Activated naive CD8-positive, alpha-beta T cell treated with anti-CD3 and anti-CD28 coated beads for 36 hours (primary cell): Measurements from ENCODE around the gene SLC22A23. TPM values are rescaled to one million over a fixed set of nuclear protein-coding genes. Genes with fewer than 3 reads are reported as not detected.
A peak's percentile ranks its signal among the peaks of the same experiment; 100 is the strongest.

ENCODE experiments used
- DNase-seq: peaks from one replicate; pipeline ENCODE4 v3.0.0; 2021
- H3K27ac Mint-ChIP-seq: one replicate; pipeline ENCODE4 v1.8.0; 2022; ENCODE audit warnings: mild to moderate bottlenecking, moderate library complexity, mixed read lengths
- H3K27me3 Mint-ChIP-seq: one replicate; pipeline ENCODE4 v1.8.0; 2022; ENCODE audit warnings: mild to moderate bottlenecking, mixed read lengths
- H3K36me3 Mint-ChIP-seq: one replicate; pipeline ENCODE4 v1.8.0; 2021; ENCODE audit warnings: mild to moderate bottlenecking, mixed read lengths
- H3K4me1 Mint-ChIP-seq: one replicate; pipeline ENCODE4 v1.8.0; 2021; ENCODE audit warnings: mixed read lengths
- H3K4me3 Mint-ChIP-seq: one replicate; pipeline ENCODE4 v1.8.0; 2022; ENCODE audit warnings: mild to moderate bottlenecking, moderate library complexity, mixed read lengths
- H3K9me3 Mint-ChIP-seq: one replicate; pipeline ENCODE4 v1.8.0; 2022; ENCODE audit warnings: mixed read lengths
- total RNA-seq, 2 experiments: library from RNA; stranded (reverse); gene quantifications; one replicate each; pipeline ENCODE4 v1.2.3, GENCODE V29; 2021

Gene SLC22A23, protein sequence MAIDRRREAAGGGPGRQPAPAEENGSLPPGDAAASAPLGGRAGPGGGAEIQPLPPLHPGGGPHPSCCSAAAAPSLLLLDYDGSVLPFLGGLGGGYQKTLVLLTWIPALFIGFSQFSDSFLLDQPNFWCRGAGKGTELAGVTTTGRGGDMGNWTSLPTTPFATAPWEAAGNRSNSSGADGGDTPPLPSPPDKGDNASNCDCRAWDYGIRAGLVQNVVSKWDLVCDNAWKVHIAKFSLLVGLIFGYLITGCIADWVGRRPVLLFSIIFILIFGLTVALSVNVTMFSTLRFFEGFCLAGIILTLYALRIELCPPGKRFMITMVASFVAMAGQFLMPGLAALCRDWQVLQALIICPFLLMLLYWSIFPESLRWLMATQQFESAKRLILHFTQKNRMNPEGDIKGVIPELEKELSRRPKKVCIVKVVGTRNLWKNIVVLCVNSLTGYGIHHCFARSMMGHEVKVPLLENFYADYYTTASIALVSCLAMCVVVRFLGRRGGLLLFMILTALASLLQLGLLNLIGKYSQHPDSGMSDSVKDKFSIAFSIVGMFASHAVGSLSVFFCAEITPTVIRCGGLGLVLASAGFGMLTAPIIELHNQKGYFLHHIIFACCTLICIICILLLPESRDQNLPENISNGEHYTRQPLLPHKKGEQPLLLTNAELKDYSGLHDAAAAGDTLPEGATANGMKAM
- under 1 TPM; 0.24 to 0.41 TPM for total RNA-seq

GRCh38 chr6:3456898-3457709 is at the start of gene SLC22A23:
TSS of gene SLC22A23 (minus strand) at chr6:3457050. CDS start at chr6:3456559, 491 bp downstream.
- Mint-ChIP-seq H3K9me3 (no peaks in the 10 kb centered on the region), H3K4me3 (peak within 1 kb of the TSS; percentile 66), H3K4me1 (peaks cover 10% of the 10 kb centered on the region), H3K27ac (peak within 1 kb of the TSS; percentile 15), H3K27me3 (peaks cover 27% of the 10 kb centered on the region), H3K36me3 (no peaks in the 10 kb centered on the region)
- peak; percentile 71 for DNase-seq

DNA sequence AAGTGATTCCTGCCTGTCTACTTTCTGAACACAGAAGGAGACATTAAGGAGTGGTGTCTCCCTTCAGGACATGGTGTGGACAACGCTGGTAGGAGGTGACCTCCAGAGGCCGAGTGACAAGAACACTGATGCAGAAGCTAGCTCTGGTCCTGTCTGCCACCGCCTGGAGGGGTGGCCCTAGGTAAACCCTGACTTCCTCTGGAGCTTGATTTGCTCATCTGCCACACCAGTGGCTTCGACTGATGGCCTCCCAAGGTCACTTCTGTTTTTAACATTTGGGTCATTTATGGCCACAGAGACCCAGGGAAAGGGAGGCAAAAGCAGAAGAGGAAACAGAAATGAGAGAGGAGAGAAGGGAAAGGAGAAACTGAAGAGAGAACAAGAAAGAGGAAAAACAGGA is 49.4 kb upstream of the SLC22A23 start:
- DNase-seq, result no peak
- Mint-ChIP-seq H3K4me1 (no peaks in the 10 kb centered on the region), H3K27me3 (peaks cover 6% of the 10 kb centered on the region), H3K36me3 (no peaks in the 10 kb centered on the region), H3K27ac (no peak overlapping the region), H3K4me3 (no peak overlapping the region), H3K9me3 (no peaks in the 10 kb centered on the region)

DNA sequence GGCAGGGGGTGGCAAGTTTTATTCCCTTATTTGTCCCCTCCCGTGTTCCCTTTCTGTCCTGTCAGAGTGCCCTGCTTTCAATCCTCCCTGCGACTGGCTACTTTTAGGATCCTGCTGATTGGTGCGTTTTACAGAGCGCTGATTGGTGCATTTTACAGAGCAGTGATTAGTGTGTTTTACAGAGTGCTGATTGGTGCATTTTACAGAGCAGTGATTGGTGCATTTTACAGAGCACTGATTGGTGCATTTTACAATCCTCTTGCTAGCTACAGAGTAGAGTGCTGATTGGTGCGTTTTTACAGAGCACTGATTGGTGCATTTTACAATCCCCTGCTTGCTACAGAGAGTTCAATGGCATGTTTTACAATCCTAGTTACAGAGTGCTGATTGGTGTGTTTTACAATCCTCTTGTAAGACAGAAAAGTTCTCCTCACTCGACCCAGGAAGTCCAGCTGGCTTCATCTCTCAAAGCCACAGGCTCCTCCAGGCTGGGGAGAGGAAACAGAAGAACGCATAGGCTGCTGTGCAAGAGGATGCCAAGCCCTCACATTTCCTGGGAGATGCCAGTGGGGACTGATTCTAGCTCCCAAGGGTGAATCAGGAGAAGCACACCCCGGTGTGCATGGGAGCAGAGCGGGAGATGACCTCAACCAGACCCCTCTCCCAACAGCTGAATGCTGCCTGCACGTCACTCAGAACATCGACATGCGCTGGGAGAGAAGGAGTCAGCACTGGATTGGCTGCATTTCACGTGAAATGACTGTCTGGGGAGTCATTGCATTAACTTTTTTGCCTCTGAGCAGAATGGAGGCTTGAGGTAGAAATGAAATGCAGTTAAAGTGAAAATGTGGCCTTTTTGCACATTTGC is 48.3 kb upstream of the SLC22A23 start:
- H3K27ac Mint-ChIP-seq, result no peak overlapping the region
- no peaks in the 10 kb centered on the region for H3K4me1 Mint-ChIP-seq
- H3K4me3 Mint-ChIP-seq, result no peak overlapping the region
- peaks cover 6% of the 10 kb centered on the region for H3K27me3 Mint-ChIP-seq
- H3K36me3 Mint-ChIP-seq, result no peaks in the 10 kb centered on the region
- H3K9me3 Mint-ChIP-seq, result no peaks in the 10 kb centered on the region
- DNase-seq, result no peak

GRCh38 chr6:3504354-3504753 is 47.5 kb upstream of the SLC22A23 start:
- Mint-ChIP-seq H3K4me3 (no peak overlapping the region), H3K4me1 (no peaks in the 10 kb centered on the region), H3K27ac (no peak overlapping the region), H3K27me3 (peaks cover 6% of the 10 kb centered on the region), H3K9me3 (no peaks in the 10 kb centered on the region), H3K36me3 (no peaks in the 10 kb centered on the region)
- DNase-seq, result no peak

GRCh38 chr6:3501826-3502500 is 45.1 kb upstream of the SLC22A23 start:
- no peaks in the 10 kb centered on the region for H3K36me3 Mint-ChIP-seq
- H3K27ac Mint-ChIP-seq, result no peak overlapping the region
- H3K9me3 Mint-ChIP-seq, result no peaks in the 10 kb centered on the region
- H3K4me3 Mint-ChIP-seq, result no peak overlapping the region
- peaks cover 3% of the 10 kb centered on the region for H3K27me3 Mint-ChIP-seq
- H3K4me1 Mint-ChIP-seq, result no peaks in the 10 kb centered on the region
- DNase-seq, result no peak

DNA sequence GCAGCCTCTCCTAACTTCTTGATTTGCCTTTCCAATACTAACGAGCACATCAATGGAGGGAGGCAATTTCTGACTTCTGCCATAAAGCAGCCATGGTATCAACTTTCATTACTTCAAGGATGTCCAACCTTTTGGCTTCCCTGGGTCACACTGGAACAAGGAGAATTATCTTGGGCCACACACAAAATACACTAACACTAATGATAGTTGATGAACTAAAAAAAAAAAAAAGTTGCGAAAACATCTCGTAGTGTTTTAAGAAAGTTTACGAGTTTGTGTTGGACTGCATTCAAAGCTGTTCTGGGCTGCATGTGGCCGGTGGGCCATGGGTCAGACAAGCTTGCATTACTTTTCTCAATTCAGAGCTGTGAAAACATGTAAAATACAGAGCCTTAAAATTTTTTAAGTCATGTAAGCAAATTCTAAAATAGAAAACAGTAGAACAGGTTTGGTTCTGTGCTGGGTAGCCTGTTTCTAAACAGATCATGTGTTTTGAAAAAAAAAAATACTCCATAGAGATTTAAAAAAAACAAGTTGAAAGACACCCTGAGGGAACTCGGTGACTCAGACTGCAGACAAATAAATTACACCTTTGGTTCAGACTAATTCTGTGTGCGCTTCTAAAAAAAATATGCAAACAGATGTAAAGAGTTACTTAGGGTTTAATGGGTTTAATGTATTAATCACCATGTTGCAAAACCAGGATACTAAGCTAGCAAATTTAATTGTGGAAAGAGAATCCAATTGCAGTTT is 43.6 kb upstream of the SLC22A23 start:
- no peak overlapping the region for H3K4me3 Mint-ChIP-seq
- no peaks in the 10 kb centered on the region for H3K4me1 Mint-ChIP-seq
- no peaks in the 10 kb centered on the region for H3K9me3 Mint-ChIP-seq
- no peaks in the 10 kb centered on the region for H3K36me3 Mint-ChIP-seq
- peaks cover 3% of the 10 kb centered on the region for H3K27me3 Mint-ChIP-seq
- no peak for DNase-seq
- no peak overlapping the region for H3K27ac Mint-ChIP-seq

GRCh38 chr6:3499603-3500002 is 42.8 kb upstream of the SLC22A23 start:
- no peak overlapping the region for H3K4me3 Mint-ChIP-seq
- H3K27ac Mint-ChIP-seq, result no peak overlapping the region
- H3K27me3 Mint-ChIP-seq, result peaks cover 3% of the 10 kb centered on the region
- no peaks in the 10 kb centered on the region for H3K36me3 Mint-ChIP-seq
- no peaks in the 10 kb centered on the region for H3K4me1 Mint-ChIP-seq
- DNase-seq, result no peak
- no peaks in the 10 kb centered on the region for H3K9me3 Mint-ChIP-seq

DNA sequence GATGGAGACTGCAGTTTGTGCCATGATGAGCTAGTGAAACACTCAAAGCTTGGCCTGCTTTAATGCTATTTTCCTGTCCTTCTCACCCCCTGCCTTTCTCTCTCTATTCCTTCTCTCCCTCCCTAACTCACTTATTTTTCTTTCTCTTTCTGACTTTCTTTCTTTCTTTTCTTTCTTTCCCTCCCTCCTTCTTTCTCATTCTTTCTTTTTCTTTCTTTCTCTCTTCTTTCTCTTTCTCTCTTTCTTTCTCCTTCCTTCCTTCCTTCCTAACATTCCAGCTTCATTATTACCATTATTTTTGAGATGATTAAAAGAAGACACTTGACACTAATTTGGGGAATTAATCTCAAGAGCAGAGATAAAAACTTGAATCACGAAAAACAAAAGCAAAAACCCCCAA is 39.5 kb upstream of the SLC22A23 start:
- no peaks in the 10 kb centered on the region for H3K36me3 Mint-ChIP-seq
- peaks cover 4% of the 10 kb centered on the region for H3K27me3 Mint-ChIP-seq
- no peak for DNase-seq
- no peak overlapping the region for H3K4me3 Mint-ChIP-seq
- no peak overlapping the region for H3K27ac Mint-ChIP-seq
- H3K4me1 Mint-ChIP-seq, result no peaks in the 10 kb centered on the region
- H3K9me3 Mint-ChIP-seq, result no peaks in the 10 kb centered on the region

- Mint-ChIP-seq H3K9me3 (no peaks in the 10 kb centered on the region), H3K36me3 (no peaks in the 10 kb centered on the region), H3K4me3 (no peak overlapping the region), H3K27ac (no peak overlapping the region), H3K27me3 (peaks cover 7% of the 10 kb centered on the region), H3K4me1 (no peaks in the 10 kb centered on the region)
- DNase-seq, result no peak
Observed at GRCh38 chr6:3494391-3495100, 37.7 kb upstream of the SLC22A23 start.

DNA sequence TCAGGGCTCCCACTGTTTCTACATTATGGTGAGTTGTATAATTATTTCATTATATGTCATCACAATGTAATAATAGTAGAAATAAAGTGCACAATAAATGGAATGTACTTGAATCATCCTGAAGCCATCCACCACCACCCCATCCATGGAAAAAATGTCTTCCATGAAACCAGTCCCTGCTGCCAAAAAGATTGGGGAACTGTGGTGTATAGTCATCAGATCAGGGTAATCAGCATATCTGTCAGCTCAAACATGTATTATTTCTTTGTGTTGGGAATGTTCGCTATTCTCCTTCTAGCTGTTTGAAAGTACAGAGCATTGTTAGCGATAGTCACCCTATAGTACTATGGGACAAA is 33.8 kb upstream of the SLC22A23 start:
- Mint-ChIP-seq H3K27ac (no peak overlapping the region), H3K36me3 (no peaks in the 10 kb centered on the region), H3K4me1 (no peaks in the 10 kb centered on the region), H3K9me3 (no peaks in the 10 kb centered on the region), H3K4me3 (no peak overlapping the region), H3K27me3 (peaks cover 18% of the 10 kb centered on the region)
- DNase-seq, result no peak

DNA sequence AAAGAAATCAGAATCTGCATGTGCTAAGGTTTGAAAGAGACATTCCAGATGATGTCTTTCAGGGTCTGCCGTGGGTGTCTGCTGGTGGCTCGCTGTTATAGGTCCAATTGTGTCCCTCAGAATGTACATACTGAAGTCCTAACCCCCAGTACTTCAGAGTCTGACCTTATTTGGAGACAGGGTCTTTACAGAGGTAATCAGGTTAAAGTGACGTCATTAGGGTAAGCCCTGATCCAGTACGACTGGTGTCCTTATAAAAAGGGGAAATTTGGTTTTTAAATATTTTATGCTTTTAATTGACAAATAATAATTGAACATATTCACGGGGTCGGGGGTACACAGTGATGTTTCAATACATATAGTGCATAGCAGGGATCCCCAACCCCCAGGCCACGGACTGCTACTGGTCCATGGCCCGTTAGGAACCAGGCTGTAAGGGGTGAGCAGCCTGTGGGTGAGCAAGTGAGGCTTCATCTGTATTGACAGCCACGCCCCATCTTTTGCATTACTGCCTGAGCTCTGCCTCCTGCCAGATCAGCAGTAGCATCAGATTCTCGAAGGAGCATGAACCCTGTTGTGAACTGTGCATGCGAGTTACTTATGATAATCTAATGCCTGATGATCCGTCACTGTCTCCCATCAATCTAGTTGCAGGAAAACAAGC is 33.2 kb upstream of the SLC22A23 start:
- peaks cover 18% of the 10 kb centered on the region for H3K27me3 Mint-ChIP-seq
- no peak overlapping the region for H3K27ac Mint-ChIP-seq
- H3K4me3 Mint-ChIP-seq, result no peak overlapping the region
- H3K36me3 Mint-ChIP-seq, result no peaks in the 10 kb centered on the region
- no peak for DNase-seq
- H3K4me1 Mint-ChIP-seq, result no peaks in the 10 kb centered on the region
- no peaks in the 10 kb centered on the region for H3K9me3 Mint-ChIP-seq

- no peak for DNase-seq
- H3K36me3 Mint-ChIP-seq, result no peaks in the 10 kb centered on the region
- H3K9me3 Mint-ChIP-seq, result no peaks in the 10 kb centered on the region
- no peak overlapping the region for H3K27ac Mint-ChIP-seq
- H3K27me3 Mint-ChIP-seq, result peaks cover 18% of the 10 kb centered on the region
- no peak overlapping the region for H3K4me3 Mint-ChIP-seq
- H3K4me1 Mint-ChIP-seq, result no peaks in the 10 kb centered on the region
Observed at GRCh38 chr6:3489027-3489757, 32.3 kb upstream of the SLC22A23 start.
